ENCODE results near the gene SERTM2.

The SERTM2 gene

GRCh38 chrX:111561851-111562250 lies 50.4 kb downstream of the SERTM2 start:
- H2AFZ ChIP-seq (ENCODE audit: low read length): no peak overlapping the region
- H4K20me1 ChIP-seq (ENCODE audit: insufficient read depth, low read length): no peaks in the 10 kb centered on the region
- no peaks in the 10 kb centered on the region for H3K9me3 ChIP-seq (ENCODE audit: low read length)
- H3K4me2 ChIP-seq (ENCODE audit: low read length): no peak overlapping the region
- TF ChIP-seq EZH2 (IDR thresholded peaks at IDR 0.05; ENCODE audit: borderline replicate concordance, low read length) (no peak), CTCF (IDR thresholded peaks at IDR 0.05; ENCODE audit: low read length) (no peak)
- H3K9me2 ChIP-seq (ENCODE audit: low read depth, low read length): no peaks in the 10 kb centered on the region
- no peak overlapping the region for H3K4me3 ChIP-seq (ENCODE audit: low read depth, low read length, poor library complexity, severe bottlenecking)
- no peak overlapping the region for H3K27ac ChIP-seq (ENCODE audit: low read depth, low read length, poor library complexity, severe bottlenecking)
- H3K27me3 ChIP-seq (ENCODE audit: insufficient read depth, low read length): no peaks in the 10 kb centered on the region
- H3F3A ChIP-seq (ENCODE audit: insufficient read depth, low read length): no peaks in the 10 kb centered on the region
- no peaks in the 10 kb centered on the region for H3K4me1 ChIP-seq (ENCODE audit: insufficient read depth, low read length, severe bottlenecking)
- H3K9ac ChIP-seq (ENCODE audit: low read length): no peak overlapping the region
- H3K36me3 ChIP-seq (ENCODE audit: insufficient read depth, low read length): no peaks in the 10 kb centered on the region
- no peaks in the 10 kb centered on the region for H3K79me2 ChIP-seq (ENCODE audit: insufficient read depth, low read length)

GRCh38 chrX:111567542-111568255 lies 56.3 kb downstream of the SERTM2 start:
- H3K27me3 ChIP-seq (ENCODE audit: insufficient read depth, low read length): no peaks in the 10 kb centered on the region
- no peaks in the 10 kb centered on the region for H3K4me1 ChIP-seq (ENCODE audit: insufficient read depth, low read length, severe bottlenecking)
- no peak overlapping the region for H3K27ac ChIP-seq (ENCODE audit: low read depth, low read length, poor library complexity, severe bottlenecking)

GRCh38 chrX:111568354-111568753 lies 56.9 kb downstream of the SERTM2 start:
- H3K79me2 ChIP-seq (ENCODE audit: insufficient read depth, low read length): no peaks in the 10 kb centered on the region
- no peaks in the 10 kb centered on the region for H3F3A ChIP-seq (ENCODE audit: insufficient read depth, low read length)
- no peak overlapping the region for H2AFZ ChIP-seq (ENCODE audit: low read length)
- no peaks in the 10 kb centered on the region for H3K27me3 ChIP-seq (ENCODE audit: insufficient read depth, low read length)
- no peaks in the 10 kb centered on the region for H4K20me1 ChIP-seq (ENCODE audit: insufficient read depth, low read length)
- H3K36me3 ChIP-seq (ENCODE audit: insufficient read depth, low read length): no peaks in the 10 kb centered on the region
- H3K4me2 ChIP-seq (ENCODE audit: low read length): no peak overlapping the region
- TF ChIP-seq CTCF (IDR thresholded peaks at IDR 0.05; ENCODE audit: low read length) (peak; percentile 9; the same call in 1 of the 2 replicates), EZH2 (IDR thresholded peaks at IDR 0.05; ENCODE audit: borderline replicate concordance, low read length) (no peak)
- H3K4me3 ChIP-seq (ENCODE audit: low read depth, low read length, poor library complexity, severe bottlenecking): no peak overlapping the region
- H3K9ac ChIP-seq (ENCODE audit: low read length): no peak overlapping the region
- H3K9me2 ChIP-seq (ENCODE audit: low read depth, low read length): no peaks in the 10 kb centered on the region
- H3K4me1 ChIP-seq (ENCODE audit: insufficient read depth, low read length, severe bottlenecking): no peaks in the 10 kb centered on the region
- no peak overlapping the region for H3K27ac ChIP-seq (ENCODE audit: low read depth, low read length, poor library complexity, severe bottlenecking)
- no peaks in the 10 kb centered on the region for H3K9me3 ChIP-seq (ENCODE audit: low read length)

More at GRCh38 chrX:111567542-111568255, 56.3 kb downstream of the SERTM2 start:
- no peaks in the 10 kb centered on the region for H3K36me3 ChIP-seq (ENCODE audit: insufficient read depth, low read length)
- TF ChIP-seq EZH2 (IDR thresholded peaks at IDR 0.05; ENCODE audit: borderline replicate concordance, low read length) (no peak), CTCF (IDR thresholded peaks at IDR 0.05; ENCODE audit: low read length) (no peak)
- no peaks in the 10 kb centered on the region for H3K9me3 ChIP-seq (ENCODE audit: low read length)
- H3K9ac ChIP-seq (ENCODE audit: low read length): no peak overlapping the region
- H3K9me2 ChIP-seq (ENCODE audit: low read depth, low read length): no peaks in the 10 kb centered on the region
- H2AFZ ChIP-seq (ENCODE audit: low read length): no peak overlapping the region
- H3F3A ChIP-seq (ENCODE audit: insufficient read depth, low read length): no peaks in the 10 kb centered on the region
- no peaks in the 10 kb centered on the region for H3K79me2 ChIP-seq (ENCODE audit: insufficient read depth, low read length)
- H3K4me2 ChIP-seq (ENCODE audit: low read length): no peak overlapping the region
- H3K4me3 ChIP-seq (ENCODE audit: low read depth, low read length, poor library complexity, severe bottlenecking): no peak overlapping the region
- no peaks in the 10 kb centered on the region for H4K20me1 ChIP-seq (ENCODE audit: insufficient read depth, low read length)

Measured in OCI-LY1 (cell line).